H9 (cell line): ENCODE measurements around the gene PLD1. TPM values are rescaled to one million over a fixed set of nuclear protein-coding genes. Genes with fewer than 3 reads are reported as not detected.

Source experiments
- DNase-seq: peaks from one replicate; pipeline ENCODE4 v3.0.0-alpha.2; 2017
- H2AFZ ChIP-seq: one replicate; pipeline ENCODE4 v1.6.1; 2013; ENCODE audit warnings: mild to moderate bottlenecking, low read length, control low read depth, moderate library complexity
- H2AK5ac ChIP-seq: 2 replicates; pipeline ENCODE4 v1.6.1; 2013; ENCODE audit warnings: low read length, control low read depth, mixed read lengths; ENCODE audit not compliant: insufficient read length
- H2BK120ac ChIP-seq: one replicate; pipeline ENCODE4 v1.6.1; 2013; ENCODE audit warnings: low read depth, mild to moderate bottlenecking, low read length, control low read depth, inconsistent platforms; ENCODE audit not compliant: poor library complexity, severe bottlenecking
- H2BK12ac ChIP-seq: 2 replicates; pipeline ENCODE4 v1.6.1; 2013; ENCODE audit warnings: low read length, control low read depth, mixed read lengths, low read depth; ENCODE audit not compliant: insufficient read length
- H2BK15ac ChIP-seq: 2 replicates; pipeline ENCODE4 v1.6.1; 2013; ENCODE audit warnings: low read depth, low read length, control low read depth
- H2BK20ac ChIP-seq: one replicate; pipeline ENCODE4 v1.6.1; 2013; ENCODE audit warnings: low read depth, mild to moderate bottlenecking, low read length, control low read depth, inconsistent platforms; ENCODE audit not compliant: poor library complexity, severe bottlenecking
- H2BK5ac ChIP-seq: 2 replicates; pipeline ENCODE4 v1.6.1; 2013; ENCODE audit warnings: low read length, control low read depth, mixed read lengths; ENCODE audit not compliant: insufficient read length
- H3K14ac ChIP-seq: 2 replicates; pipeline ENCODE4 v1.6.1; 2013; ENCODE audit warnings: low read length, control low read depth; ENCODE audit not compliant: insufficient read depth
- H3K18ac ChIP-seq: 2 replicates; pipeline ENCODE4 v1.6.1; 2013; ENCODE audit warnings: low read depth, mild to moderate bottlenecking, mixed read lengths, low read length, control low read depth; ENCODE audit not compliant: insufficient read length
- H3K23ac ChIP-seq: 2 replicates; pipeline ENCODE4 v1.6.1; 2013; ENCODE audit warnings: low read length, control low read depth, mixed read lengths, low read depth; ENCODE audit not compliant: insufficient read length
- H3K23me2 ChIP-seq: 2 replicates; pipeline ENCODE4 v1.6.1; 2013; ENCODE audit warnings: low read depth, mild to moderate bottlenecking, mixed read lengths, low read length, control low read depth; ENCODE audit not compliant: insufficient read length, poor library complexity, severe bottlenecking
- H3K27ac ChIP-seq: 2 replicates; pipeline ENCODE4 v1.5.1; 2013; ENCODE audit warnings: low read length, control low read depth, mixed read lengths, low read depth; ENCODE audit not compliant: insufficient read length
- H3K27me3 ChIP-seq: 2 replicates; pipeline ENCODE4 v1.6.1; 2013; ENCODE audit warnings: low read length, control low read depth, inconsistent platforms; ENCODE audit not compliant: insufficient read depth
- H3K4ac ChIP-seq: 2 replicates; pipeline ENCODE4 v1.6.1; 2013; ENCODE audit warnings: low read depth, mild to moderate bottlenecking, control low read depth, inconsistent platforms, low read length, moderate library complexity
- H3K4me1 ChIP-seq: 2 replicates; pipeline ENCODE4 v1.6.1; 2013; ENCODE audit warnings: low read length, control low read depth, inconsistent platforms; ENCODE audit not compliant: insufficient read depth
- H3K4me2 ChIP-seq: 2 replicates; pipeline ENCODE4 v1.6.1; 2013; ENCODE audit warnings: low read length, control low read depth, mixed read lengths; ENCODE audit not compliant: insufficient read length, insufficient read depth
- H3K56ac ChIP-seq: 2 replicates; pipeline ENCODE4 v1.6.1; 2013; ENCODE audit warnings: low read depth, mild to moderate bottlenecking, mixed read lengths, low read length, control low read depth; ENCODE audit not compliant: insufficient read length
- H3K79me1 ChIP-seq: 2 replicates; pipeline ENCODE4 v1.6.1; 2013; ENCODE audit warnings: low read depth, mild to moderate bottlenecking, moderate library complexity, low read length, control low read depth, inconsistent platforms; ENCODE audit not compliant: insufficient read depth, poor library complexity, severe bottlenecking
- H3K79me2 ChIP-seq: 2 replicates; pipeline ENCODE4 v1.6.1; 2013; ENCODE audit warnings: low read length, control low read depth, inconsistent platforms; ENCODE audit not compliant: insufficient read depth
- H3K9ac ChIP-seq: 2 replicates; pipeline ENCODE4 v1.6.1; 2013; ENCODE audit warnings: low read length, control low read depth, mixed read lengths; ENCODE audit not compliant: insufficient read length; ENCODE audit errors: extremely low read depth
- H3K9me3 ChIP-seq: one replicate; pipeline ENCODE4 v1.6.1; 2013; ENCODE audit warnings: low read depth, low read length, inconsistent platforms; ENCODE audit not compliant: control insufficient read depth
- H3T11ph ChIP-seq: one replicate; pipeline ENCODE4 v1.6.1; 2013; ENCODE audit warnings: mild to moderate bottlenecking, low read length, control low read depth, inconsistent platforms
- H4K20me1 ChIP-seq: one replicate; pipeline ENCODE4 v1.6.1; 2013; ENCODE audit not compliant: control insufficient read depth, insufficient read length, insufficient read depth
- H4K5ac ChIP-seq: 2 replicates; pipeline ENCODE4 v1.6.1; 2013; ENCODE audit warnings: low read depth, mild to moderate bottlenecking, mixed read lengths, low read length, control low read depth; ENCODE audit not compliant: insufficient read length
- H4K8ac ChIP-seq: replicated peaks from 2 replicates; pipeline ENCODE4 v1.6.1; 2013; ENCODE audit warnings: low read length, control low read depth, mixed read lengths, low read depth; ENCODE audit not compliant: insufficient read length
- H4K91ac ChIP-seq: 2 replicates; pipeline ENCODE4 v1.6.1; 2013; ENCODE audit warnings: low read depth, mild to moderate bottlenecking, moderate library complexity, mixed read lengths, low read length, control low read depth; ENCODE audit not compliant: insufficient read length
- H3K27ac Mint-ChIP-seq, 3 experiments: 2 replicates in 2 of 3; 3 replicates in 1 of 3; pipeline ENCODE4 v1.8.0; 2020 to 2021; ENCODE audit warnings: mixed read lengths in 3 of 3, mild to moderate bottlenecking in 1 of 3, moderate library complexity in 1 of 3
- H3K27me3 Mint-ChIP-seq: 2 replicates; pipeline ENCODE4 v1.8.0; 2021; ENCODE audit warnings: low read depth, mild to moderate bottlenecking, moderate library complexity, mixed read lengths
- H3K36me3 Mint-ChIP-seq, 3 experiments: 2 replicates in 2 of 3; 3 replicates in 1 of 3; pipeline ENCODE4 v1.8.0; 2020 to 2021; ENCODE audit warnings: low read depth in 3 of 3, mixed read lengths in 3 of 3; ENCODE audit not compliant: insufficient read depth in 1 of 3
- H3K4me1 Mint-ChIP-seq, 2 experiments: 2 replicates each; pipeline ENCODE4 v1.8.0; 2020; ENCODE audit warnings: mixed read lengths in 2 of 2
- H3K4me3 Mint-ChIP-seq, 2 experiments: 2 replicates in 1 of 2; 3 replicates in 1 of 2; pipeline ENCODE4 v1.8.0; 2020 to 2021; ENCODE audit warnings: mild to moderate bottlenecking in 2 of 2, mixed read lengths in 2 of 2, moderate library complexity in 1 of 2
- H3K9me3 Mint-ChIP-seq, 2 experiments: 2 replicates in 1 of 2; 3 replicates in 1 of 2; pipeline ENCODE4 v1.8.0; 2020; ENCODE audit warnings: mild to moderate bottlenecking in 2 of 2, mixed read lengths in 2 of 2, moderate library complexity in 1 of 2
- WGBS: extraction: QIAGEN DNeasy Blood & Tissue Kit; methylation state at CpG from one replicate; pipeline ENCODE4 v1.1.7; 2013; ENCODE audit warnings: missing lambda C conversion rate, low lambda C conversion rate, mixed read lengths; ENCODE audit not compliant: insufficient read length; ENCODE audit errors: extremely low coverage; 5-methylcytosine and 5-hydroxymethylcytosine counted together
- total RNA-seq: library from RNA; stranded (reverse); gene quantifications from 2 replicates; pipeline ENCODE4 v1.2.1, GENCODE V29; 2021
- TF ChIP-seq, protein P1 (sequence below): fragments of 200-600 bp; sonication (generic); conservative IDR thresholded peaks from 3 replicates; pipeline ENCODE4 v1.8.0; 2021; ENCODE audit warnings: antibody characterized with exemption, mild to moderate bottlenecking

Gene PLD1
- total RNA-seq, 1 experiment from 2014 or later = 1.8 TPM

DNA sequence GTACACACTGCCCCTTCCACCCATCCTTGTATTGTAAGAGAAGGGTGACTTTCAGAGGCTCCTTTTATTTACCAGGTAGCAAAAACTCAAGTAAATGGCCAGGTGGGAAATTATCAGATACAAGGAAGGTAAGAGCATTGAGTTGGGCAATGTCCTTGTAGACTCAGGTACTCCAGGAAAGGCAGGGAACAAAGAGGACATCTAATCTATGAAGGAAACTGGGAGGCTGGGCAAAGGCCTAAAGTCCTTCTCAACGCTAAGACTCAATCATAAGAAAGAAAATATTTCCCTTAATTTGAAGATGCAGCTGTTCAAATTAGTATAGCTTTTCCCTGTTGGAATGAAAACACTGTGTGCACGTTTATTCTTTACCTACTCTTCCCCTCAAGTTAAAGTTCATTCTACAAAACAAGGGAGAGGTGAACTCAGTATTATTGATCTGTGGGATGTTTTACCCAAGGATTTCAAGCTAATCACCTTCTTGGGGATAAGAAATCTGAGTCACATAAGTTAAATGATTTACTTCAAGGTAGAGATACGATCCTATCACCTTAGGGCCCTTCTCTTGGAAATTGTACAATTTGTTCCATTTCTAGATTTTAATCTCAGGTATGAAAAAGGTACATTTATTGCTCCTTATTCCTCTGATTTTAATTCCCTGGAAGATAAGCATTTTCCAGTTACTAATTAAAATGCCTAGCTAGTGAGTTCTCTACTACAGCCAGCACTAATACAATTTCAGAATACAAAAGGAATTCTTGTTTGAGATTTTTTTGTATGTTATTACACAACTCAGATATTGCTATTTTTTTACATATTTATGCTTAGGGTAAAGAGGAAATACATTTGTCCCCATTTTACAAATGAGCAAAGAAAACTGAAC, 80.6 kb downstream of the PLD1 start:
- Mint-ChIP-seq H3K4me1 (peaks cover 21 to 25% of the 10 kb centered on the region in 2 experiments), H3K4me3 (no peak overlapping the region), H3K27me3 (no peaks in the 10 kb centered on the region), H3K27ac (no peak overlapping the region), H3K9me3 (no peaks in the 10 kb centered on the region; a peak in 1 of 5 replicates), H3K36me3 (no peaks in the 10 kb centered on the region)
- Histone ChIP-seq H2BK15ac (no peak overlapping the region), H3K79me2 (no peaks in the 10 kb centered on the region), H3K18ac (no peak overlapping the region), H4K8ac (no peak overlapping the region), H3K27ac (no peak overlapping the region), H2BK120ac (no peak overlapping the region), H3K4me1 (peaks cover 7% of the 10 kb centered on the region), H3T11ph (no peak overlapping the region), H3K9me3 (no peaks in the 10 kb centered on the region), H2BK20ac (no peak overlapping the region), H4K20me1 (no peaks in the 10 kb centered on the region), H2AK5ac (no peak overlapping the region), H3K9ac (no peak overlapping the region), H2BK5ac (no peak overlapping the region), H4K5ac (no peak overlapping the region), H3K56ac (no peak overlapping the region), H3K14ac (no peak overlapping the region), H3K23me2 (no peaks in the 10 kb centered on the region), H3K27me3 (no peaks in the 10 kb centered on the region), H2BK12ac (no peak overlapping the region), H3K79me1 (no peaks in the 10 kb centered on the region), H4K91ac (no peak overlapping the region), H3K23ac (no peak overlapping the region), H3K4me2 (no peak overlapping the region), H2AFZ (no peak overlapping the region), H3K4ac (no peak overlapping the region)
- no CpG with 5 or more reads among the region's 3 CpGs for WGBS
- TF ChIP-seq, protein P1, sequence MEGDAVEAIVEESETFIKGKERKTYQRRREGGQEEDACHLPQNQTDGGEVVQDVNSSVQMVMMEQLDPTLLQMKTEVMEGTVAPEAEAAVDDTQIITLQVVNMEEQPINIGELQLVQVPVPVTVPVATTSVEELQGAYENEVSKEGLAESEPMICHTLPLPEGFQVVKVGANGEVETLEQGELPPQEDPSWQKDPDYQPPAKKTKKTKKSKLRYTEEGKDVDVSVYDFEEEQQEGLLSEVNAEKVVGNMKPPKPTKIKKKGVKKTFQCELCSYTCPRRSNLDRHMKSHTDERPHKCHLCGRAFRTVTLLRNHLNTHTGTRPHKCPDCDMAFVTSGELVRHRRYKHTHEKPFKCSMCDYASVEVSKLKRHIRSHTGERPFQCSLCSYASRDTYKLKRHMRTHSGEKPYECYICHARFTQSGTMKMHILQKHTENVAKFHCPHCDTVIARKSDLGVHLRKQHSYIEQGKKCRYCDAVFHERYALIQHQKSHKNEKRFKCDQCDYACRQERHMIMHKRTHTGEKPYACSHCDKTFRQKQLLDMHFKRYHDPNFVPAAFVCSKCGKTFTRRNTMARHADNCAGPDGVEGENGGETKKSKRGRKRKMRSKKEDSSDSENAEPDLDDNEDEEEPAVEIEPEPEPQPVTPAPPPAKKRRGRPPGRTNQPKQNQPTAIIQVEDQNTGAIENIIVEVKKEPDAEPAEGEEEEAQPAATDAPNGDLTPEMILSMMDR = no peak
- no peak for DNase-seq
